A673 (cell line): Measurements from ENCODE around the gene MCM9.

Experiments
- CTCF ChIP-seq: fragments of 300-800, 200-600 bp; sonication (generic); conservative IDR thresholded peaks from 2 replicates; pipeline ENCODE4 v1.5.1; 2017; ENCODE audit warnings: low read depth, mild to moderate bottlenecking, antibody characterized with exemption, low read length, moderate library complexity, mixed read lengths
- EZH2 ChIP-seq: fragments of 200-600 bp; sonication (generic); IDR thresholded peaks from 2 replicates; pipeline ENCODE4 v1.6.1; 2017; ENCODE audit warnings: borderline replicate concordance, low read depth, mild to moderate bottlenecking, mixed read lengths, antibody characterized with exemption, low read length; ENCODE audit not compliant: poor library complexity, severe bottlenecking

- TF ChIP-seq CTCF (no peak), EZH2 (no peak)
Observed at GRCh38 chr6:118785601-118786000, 149.4 kb downstream of the MCM9 start.
